DMS153 treated with DMSO at 0.1 percent for 48 hours (cell line): ENCODE measurements around the gene RNF227.
"Not testable (repeated sequence)": the region's sequence is repeated elsewhere in the genome, so short reads cannot be mapped to it uniquely, and the experiment has no call there.

Experiments
- DNase-seq: peaks from one replicate; lab custom pipeline; 2025; ENCODE audit not compliant: unreplicated experiment; lab: John Stamatoyannopoulos, UW

Gene RNF227

DNA sequence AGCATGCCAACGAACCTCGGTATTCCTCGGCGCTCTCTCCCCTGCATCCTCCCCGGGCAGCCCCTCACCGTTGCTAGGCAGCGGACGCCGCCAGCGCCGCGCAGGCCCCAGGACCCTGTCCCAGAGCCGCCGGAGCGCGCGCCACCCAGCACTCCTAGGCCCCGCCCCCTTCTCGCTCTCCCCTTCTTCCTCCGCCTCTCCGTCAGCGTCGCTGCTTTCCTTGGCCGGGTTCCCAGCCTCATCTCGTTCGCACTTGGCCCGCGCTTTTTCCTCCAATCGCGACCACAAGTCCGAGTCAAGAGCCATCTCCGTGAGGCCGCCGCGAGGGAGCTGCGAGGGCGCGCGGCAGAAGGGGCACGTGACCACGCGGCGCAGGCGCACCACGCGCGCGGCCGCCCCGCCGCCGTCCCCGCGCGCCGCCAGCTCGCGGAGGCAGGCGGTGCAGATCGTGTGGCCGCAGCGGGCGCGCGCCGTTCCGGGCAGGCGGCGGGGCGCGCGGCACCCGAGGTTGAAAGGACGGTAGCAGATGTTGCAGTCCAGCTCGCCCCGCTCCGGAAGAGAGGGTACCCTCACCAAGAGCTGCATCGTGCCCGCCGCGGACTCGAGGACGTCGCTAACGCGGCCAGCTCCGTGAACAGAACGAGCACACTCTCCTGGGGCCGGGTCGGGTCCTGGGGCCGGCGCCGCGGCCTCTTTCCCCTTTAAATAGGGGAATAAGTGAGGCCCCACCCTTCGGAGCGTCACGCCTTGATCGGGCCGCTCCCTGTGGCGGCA, at the start of gene RNF227:
Gene RNF227 (minus strand): TSS at position 679 of the 774 bp plus-strand sequence. CDS start 94 bp downstream, at position 585.
- peak; percentile 59 for DNase-seq

GRCh38 chr17:7961421-7961820, 45.3 kb upstream of the RNF227 start:
- no peak for DNase-seq

GRCh38 chr17:7959503-7960253, 43.6 kb upstream of the RNF227 start:
- no peak for DNase-seq

DNA sequence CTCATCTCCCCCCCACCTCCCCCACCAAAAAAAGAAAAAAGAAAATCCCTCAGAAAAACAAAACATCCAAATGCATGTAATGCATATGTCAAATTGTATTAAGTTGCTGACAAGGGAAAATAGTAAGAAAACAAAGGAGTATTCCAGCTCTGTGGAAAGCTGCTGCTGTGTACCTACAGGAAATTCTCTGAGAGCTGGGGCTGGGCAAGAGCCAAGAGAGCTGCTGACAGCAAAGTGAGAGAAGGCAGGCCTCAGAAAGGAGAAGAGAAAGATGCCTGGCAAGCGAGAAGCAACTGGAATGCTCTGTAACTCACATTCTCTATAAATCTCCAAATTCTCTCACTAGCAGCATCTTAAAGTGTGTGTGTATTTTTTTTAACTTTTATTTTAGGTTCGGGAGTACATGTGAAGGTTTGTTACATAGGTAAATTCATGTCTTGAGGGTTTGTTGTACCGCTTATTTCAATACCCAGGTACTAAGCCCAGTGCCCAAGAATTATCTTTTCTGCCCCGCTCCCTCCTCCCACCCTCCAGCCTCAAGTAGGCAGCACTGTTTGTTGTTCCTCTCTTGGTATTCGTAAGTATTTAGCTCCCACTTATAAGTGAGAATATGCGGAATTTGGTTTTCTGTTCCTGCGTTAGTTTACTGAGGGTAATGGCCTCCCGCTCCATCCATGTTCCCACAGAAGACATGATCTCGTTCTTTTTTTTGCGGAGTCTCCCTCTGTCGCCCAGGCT, 40.3 kb upstream of the RNF227 start:
- no peak for DNase-seq

- DNase-seq: no peak
Measured at GRCh38 chr17:7955414-7956227, 39.5 kb upstream of the RNF227 start.

DNA sequence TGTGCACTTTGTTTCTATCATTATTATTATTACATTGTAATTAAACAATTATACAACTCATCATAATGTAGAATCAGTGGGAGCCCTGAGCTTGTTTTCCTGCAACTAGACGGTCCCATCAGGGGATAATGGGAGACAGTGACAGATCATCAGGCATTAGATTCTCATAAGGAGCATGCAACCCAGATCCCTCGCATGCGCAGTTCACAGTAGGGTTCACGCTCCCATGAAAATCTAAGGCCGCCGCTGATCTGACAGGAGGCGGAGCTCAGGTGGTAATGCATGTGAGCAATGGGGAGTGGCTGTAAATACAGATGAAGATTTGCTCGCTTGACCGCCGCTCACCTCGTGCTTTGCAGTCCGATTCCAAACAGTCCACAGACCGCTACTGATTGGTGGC, 37.2 kb upstream of the RNF227 start:
- not testable (repeated sequence) for DNase-seq

DNA sequence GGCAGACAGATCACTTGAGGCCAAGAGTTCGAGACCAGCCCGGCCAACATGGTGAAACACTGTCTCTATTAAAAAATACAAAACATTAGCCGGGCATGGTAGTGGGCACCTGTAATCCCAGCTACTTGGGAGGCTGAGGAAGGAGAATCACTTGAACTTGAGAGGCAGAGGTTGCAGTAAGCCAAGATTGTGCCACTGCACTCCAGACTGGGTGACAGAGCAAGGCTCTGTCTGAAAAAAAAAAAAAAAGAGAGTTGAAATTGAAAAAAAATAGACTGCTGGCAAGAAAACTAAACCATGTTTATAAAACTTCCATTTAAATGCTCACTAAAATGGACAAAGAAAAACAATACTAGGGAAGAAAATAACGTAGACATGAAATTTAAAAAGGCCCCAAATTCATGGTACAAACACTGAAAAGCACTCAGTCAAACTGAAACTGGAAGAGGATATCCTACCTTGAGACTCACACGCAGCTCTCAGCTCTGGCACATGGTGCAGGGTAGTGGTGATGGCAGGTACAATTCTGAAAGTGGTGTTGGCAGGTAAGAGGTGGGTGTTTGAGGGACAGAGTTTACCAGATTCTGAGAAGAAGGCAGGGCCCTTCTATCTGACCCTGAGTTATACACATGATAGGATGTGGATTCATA, 35.2 kb upstream of the RNF227 start:
- no peak for DNase-seq

GRCh38 chr17:7950578-7950977, 34.5 kb upstream of the RNF227 start:
- DNase-seq: no peak

DNA sequence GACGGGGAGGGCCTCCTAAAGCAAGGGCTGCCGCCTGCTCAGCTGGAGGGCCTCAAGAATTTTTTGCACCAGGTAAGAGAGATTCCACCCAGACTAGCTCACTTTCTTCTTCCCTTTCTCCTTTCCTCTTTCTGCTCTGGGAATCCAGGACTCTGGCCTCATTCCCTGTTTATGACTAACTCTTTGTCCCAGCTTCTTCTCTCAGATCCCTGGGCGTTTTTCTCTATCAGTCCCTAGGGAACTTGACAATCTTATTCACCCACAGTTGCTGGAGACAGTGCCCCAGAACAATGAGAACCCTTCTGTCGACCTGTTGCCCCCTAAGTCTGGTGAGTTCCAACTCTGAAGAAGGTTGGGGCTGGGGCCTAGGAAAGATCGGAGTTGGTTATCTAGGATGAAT, 31.6 kb upstream of the RNF227 start:
- no peak for DNase-seq

DNA sequence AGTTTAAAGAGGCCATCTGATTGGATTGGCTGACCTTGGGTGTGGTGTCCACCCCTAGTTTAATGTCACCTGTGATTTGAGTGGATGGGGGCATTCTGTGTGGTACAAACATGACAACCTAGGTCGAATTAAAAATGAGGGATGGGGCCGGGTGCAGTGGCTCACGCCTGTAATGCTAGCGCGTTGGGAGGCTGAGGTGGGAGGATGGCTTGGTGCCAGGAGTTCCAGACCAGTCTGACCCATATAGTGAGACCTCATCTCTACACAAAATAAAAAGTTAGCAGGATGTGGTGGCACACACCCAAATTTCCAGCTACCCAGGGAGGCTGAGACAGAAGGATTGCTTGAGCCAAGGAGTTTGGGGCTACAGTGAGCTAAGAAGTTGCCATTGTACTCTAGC, 30.4 kb upstream of the RNF227 start:
- no peak for DNase-seq

DNA sequence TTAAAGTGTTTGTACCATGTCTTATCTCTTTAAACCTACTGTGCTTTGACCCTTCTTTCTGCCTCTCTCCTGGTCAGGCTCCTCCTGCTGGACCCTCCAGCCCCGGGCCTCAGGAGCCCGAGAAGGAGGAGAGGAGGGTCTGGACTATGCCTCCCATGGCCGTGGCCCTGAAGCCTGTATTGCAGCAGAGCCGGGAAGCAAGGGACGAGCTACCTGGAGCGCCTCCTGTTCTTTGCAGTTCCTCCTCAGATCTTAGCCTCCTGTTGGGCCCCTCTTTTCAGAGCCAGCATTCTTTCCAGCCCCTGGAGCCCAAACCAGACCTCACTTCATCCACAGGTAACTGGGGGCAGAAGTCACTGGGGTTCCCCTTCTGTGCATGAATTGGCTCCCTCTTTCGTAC, 29.6 kb upstream of the RNF227 start:
- DNase-seq: no peak

DNA sequence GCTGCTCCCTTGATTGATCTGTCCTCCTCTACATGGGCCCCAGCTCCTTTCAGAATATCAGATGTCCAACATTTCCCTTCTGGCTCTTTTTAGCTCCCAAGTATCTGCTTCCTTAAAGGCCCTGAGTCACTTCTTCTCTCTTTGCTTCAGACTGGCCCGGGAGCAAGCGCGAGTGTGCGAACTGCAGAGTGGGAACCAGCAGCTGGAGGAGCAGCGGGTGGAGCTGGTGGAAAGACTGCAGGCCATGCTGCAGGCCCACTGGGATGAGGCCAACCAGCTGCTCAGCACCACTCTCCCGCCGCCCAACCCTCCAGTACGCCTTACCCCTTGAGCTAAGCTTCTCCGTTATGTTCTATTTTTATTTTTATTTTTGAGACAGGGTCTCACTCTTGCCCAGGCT, 28.2 kb upstream of the RNF227 start:
- no peak for DNase-seq

- DNase-seq: no peak
Measured at GRCh38 chr17:7943291-7943690, 27.2 kb upstream of the RNF227 start.

GRCh38 chr17:7940743-7941142, 24.7 kb upstream of the RNF227 start:
- no peak for DNase-seq

DNA sequence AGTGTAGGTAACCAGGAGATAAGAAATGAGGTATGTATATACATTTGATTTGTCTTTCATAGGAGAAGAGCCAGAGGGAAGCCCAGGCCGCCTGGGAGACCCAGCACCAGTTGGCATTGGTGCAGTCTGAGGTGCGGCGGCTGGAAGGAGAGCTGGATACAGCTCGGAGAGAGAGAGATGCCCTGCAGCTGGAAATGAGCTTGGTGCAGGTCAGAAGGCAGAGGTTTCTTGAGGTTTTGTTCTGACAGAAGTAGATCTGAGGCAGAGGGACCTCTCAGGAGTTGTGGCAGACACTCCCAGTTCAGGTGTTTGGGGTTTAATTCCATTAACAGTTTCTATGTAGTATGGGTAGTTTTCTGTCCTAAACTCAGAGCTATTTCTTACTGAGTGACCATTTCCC, 23.9 kb upstream of the RNF227 start:
- no peak for DNase-seq

DNA sequence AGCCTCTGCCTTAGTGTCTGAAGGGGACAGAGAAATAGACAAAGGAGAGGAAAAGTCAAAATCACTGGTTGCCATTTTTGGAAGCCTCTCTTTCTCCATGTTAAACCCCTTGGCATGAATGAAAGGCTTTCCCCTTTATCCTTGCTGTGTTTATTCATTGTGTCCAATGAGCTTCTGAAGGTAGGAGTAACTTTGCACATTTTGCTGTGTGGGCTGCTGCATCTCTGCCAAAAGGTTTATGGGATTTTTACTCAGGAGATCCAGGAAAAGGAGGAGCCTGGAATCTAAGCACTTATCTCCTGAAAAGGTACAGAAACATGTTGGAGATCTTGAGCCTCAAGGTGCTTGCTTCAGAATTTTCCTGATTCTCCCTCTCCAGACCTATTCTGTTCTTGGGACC, 19.8 kb upstream of the RNF227 start:
- DNase-seq: no peak

- DNase-seq: no peak
Measured at GRCh38 chr17:7932949-7933348, 16.9 kb upstream of the RNF227 start.

GRCh38 chr17:7932483-7932891, 16.4 kb upstream of the RNF227 start:
- no peak for DNase-seq

DNA sequence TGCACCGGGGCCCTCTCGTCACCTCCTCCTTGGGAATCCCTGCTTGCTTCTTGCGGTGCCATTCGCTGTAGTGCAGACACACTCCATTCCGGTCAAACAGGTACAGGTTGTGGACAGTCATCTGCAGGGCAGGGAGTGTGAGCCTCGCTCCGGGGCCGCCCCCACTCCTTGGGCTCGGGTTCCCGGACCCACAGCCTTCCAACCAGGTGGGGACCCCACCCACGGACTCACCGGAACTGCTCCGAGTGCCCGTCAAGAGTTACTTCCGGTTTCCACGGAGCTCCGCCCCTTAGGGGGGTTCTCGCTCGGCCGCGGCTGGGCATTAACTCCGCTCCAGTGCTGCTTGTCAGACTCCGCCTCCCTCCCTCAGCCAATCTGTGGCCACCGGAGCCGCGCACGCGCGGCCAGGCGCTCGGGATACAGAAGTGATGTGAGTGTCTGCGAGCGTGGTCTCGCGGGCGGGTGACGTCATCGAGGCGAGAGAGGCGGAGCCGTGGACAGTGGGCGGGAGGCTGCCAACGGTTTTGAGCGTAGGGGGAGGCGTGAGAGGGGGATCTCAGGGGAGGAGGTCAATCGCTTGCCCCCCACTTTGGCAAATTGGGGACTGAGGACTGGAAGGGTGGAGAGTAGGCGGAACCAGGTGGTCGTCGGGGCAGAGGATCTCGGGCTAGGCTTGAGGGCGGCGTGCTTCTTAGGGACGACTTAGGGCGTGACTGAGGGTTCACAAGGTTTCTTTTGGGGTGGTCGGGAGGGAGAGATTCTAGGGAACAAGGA, 15.8 kb upstream of the RNF227 start, which contains the start of the genes CNTROB and TRAPPC1:
Gene CNTROB (plus strand): TSS at position 498 of the 774 bp plus-strand sequence. CDS start 874 bp downstream, outside the sequence.
Gene TRAPPC1 (minus strand): TSS at position 238 of the 774 bp plus-strand sequence. CDS start 117 bp downstream, at position 121.
- peak; percentile 60 for DNase-seq
